Lower lobe of right lung (tissue), 2 donors: ENCODE results near the gene MBNL1. TPM values are rescaled to one million over a fixed set of nuclear protein-coding genes. Genes with fewer than 3 reads are reported as not detected.

Experiments used
- ATAC-seq, 2 donors: fragments of 200-7000 bp; cut with Tn5 transposase; one replicate each; pipeline ENCODE4 v1.9.1; 2020 to 2022; ENCODE audit warnings: mild to moderate bottlenecking in 2 of 2, moderate library complexity in 2 of 2
- DNase-seq: peaks from one replicate; pipeline ENCODE4 v3.0.0-alpha.2; 2020
- H3K27ac ChIP-seq: fragments of 200-600 bp; one replicate; pipeline ENCODE4 v1.8.0; 2022
- H3K27me3 ChIP-seq: fragments of 200-600 bp; one replicate; pipeline ENCODE4 v1.8.0; 2022; ENCODE audit warnings: low read depth
- H3K36me3 ChIP-seq: fragments of 200-600 bp; one replicate; pipeline ENCODE4 v1.8.0; 2022; ENCODE audit warnings: mild to moderate bottlenecking
- H3K4me1 ChIP-seq: fragments of 200-600 bp; one replicate; pipeline ENCODE4 v1.8.0; 2022
- H3K4me3 ChIP-seq: fragments of 200-600 bp; one replicate; pipeline ENCODE4 v1.8.0; 2022; ENCODE audit warnings: mild to moderate bottlenecking
- H3K9me3 ChIP-seq: fragments of 200-600 bp; one replicate; pipeline ENCODE4 v1.8.0; 2022
- intact Hi-C: fragments of 100-400 bp; cut with DNase I; formaldehyde crosslinking; loops from one replicate; pipeline ENCODE4 v1.11.0; 2022
- total RNA-seq: library from RNA; stranded (reverse); fragmentation: NEBNext Ultra II Directional; extraction: Animal tissue kit (Norgen Biotek cat#: 25700); gene quantifications from one replicate; pipeline ENCODE4 v1.2.1, GENCODE V29; 2021
- TF ChIP-seq, protein P1 (sequence below): fragments of 200-600 bp; IDR thresholded peaks from one replicate; pipeline ENCODE4 v1.8.0; 2022; ENCODE audit warnings: antibody characterized with exemption, mild to moderate bottlenecking
- donor health status: DM: no; HTN: yes; CAD: no; lungs with severe emphysema.

The MBNL1 gene
- total RNA-seq, 1 donor from 2014 or later = 235 TPM

DNA sequence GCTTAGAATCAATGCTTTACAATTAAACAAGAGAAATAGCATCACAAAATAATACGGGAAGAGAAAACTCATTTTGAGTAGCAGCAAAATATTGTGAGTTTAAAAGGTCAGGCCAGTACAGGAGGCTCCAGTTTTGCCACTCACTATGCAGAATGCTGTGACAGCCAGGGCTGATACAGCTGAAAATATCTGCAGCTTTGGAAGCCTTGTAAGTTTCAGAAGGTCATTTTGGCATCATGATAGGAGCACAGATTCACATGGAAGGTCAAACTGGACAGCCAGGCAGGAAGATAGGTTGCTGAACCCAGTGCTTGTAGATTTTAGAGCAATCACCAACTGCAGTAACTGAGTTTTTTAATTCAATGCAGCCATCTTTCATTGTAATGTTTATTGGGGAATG is 14.1 kb downstream of the MBNL1 start:
- no peak for DNase-seq
- no peaks in the 10 kb centered on the region for H3K36me3 ChIP-seq
- no peak for ATAC-seq
- peaks cover 87% of the 10 kb centered on the region for H3K4me1 ChIP-seq
- TF ChIP-seq, protein P1, sequence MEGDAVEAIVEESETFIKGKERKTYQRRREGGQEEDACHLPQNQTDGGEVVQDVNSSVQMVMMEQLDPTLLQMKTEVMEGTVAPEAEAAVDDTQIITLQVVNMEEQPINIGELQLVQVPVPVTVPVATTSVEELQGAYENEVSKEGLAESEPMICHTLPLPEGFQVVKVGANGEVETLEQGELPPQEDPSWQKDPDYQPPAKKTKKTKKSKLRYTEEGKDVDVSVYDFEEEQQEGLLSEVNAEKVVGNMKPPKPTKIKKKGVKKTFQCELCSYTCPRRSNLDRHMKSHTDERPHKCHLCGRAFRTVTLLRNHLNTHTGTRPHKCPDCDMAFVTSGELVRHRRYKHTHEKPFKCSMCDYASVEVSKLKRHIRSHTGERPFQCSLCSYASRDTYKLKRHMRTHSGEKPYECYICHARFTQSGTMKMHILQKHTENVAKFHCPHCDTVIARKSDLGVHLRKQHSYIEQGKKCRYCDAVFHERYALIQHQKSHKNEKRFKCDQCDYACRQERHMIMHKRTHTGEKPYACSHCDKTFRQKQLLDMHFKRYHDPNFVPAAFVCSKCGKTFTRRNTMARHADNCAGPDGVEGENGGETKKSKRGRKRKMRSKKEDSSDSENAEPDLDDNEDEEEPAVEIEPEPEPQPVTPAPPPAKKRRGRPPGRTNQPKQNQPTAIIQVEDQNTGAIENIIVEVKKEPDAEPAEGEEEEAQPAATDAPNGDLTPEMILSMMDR = no peak
- no peaks in the 10 kb centered on the region for H3K9me3 ChIP-seq
- H3K4me3 ChIP-seq = no peak overlapping the region
- H3K27me3 ChIP-seq = no peaks in the 10 kb centered on the region
- intact Hi-C loops = no loop called here
- H3K27ac ChIP-seq = peak overlapping the region; percentile 9

GRCh38 chr3:152283492-152284381 is 15.0 kb downstream of the MBNL1 start:
- TF ChIP-seq, protein P1 = no peak
- intact Hi-C loops = no loop called here
- ATAC-seq = peak in 1 of 2 donors; percentile 43
- Histone ChIP-seq H3K36me3 (no peaks in the 10 kb centered on the region), H3K4me1 (peaks cover 87% of the 10 kb centered on the region), H3K27me3 (no peaks in the 10 kb centered on the region), H3K9me3 (no peaks in the 10 kb centered on the region), H3K27ac (peak overlapping the region; percentile 9), H3K4me3 (no peak overlapping the region)
- no peak for DNase-seq

DNA sequence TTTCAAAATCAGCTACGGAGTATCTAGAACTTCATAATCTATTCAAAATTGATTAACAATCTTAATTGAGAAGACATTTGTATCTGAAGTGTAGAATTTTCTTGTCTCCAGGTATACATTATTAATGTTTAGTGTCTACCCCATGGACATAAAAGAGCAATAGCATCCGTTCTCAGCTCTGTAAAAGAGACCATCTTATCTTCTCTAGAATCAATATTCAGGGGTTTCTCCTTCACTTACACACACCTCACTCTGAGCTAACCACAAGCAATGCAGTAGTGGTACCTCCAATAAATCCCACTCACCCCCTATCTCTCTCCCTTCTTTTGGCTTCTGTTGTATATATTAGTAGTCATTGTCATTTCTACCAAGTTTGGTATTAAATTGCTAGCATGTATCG is 16.2 kb downstream of the MBNL1 start:
- Histone ChIP-seq H3K36me3 (no peaks in the 10 kb centered on the region), H3K4me1 (peaks cover 81% of the 10 kb centered on the region), H3K27ac (no peak overlapping the region), H3K4me3 (peak overlapping the region; percentile 1), H3K27me3 (no peaks in the 10 kb centered on the region), H3K9me3 (no peaks in the 10 kb centered on the region)
- ATAC-seq = no peak
- TF ChIP-seq, protein P1 = no peak
- intact Hi-C loops = no loop called here
- DNase-seq = no peak

- H3K4me1 ChIP-seq = peaks cover 81% of the 10 kb centered on the region
- intact Hi-C loops = no loop called here
Measured at GRCh38 chr3:152285509-152285908, 16.8 kb downstream of the MBNL1 start.

GRCh38 chr3:152287898-152288576 is 19.3 kb downstream of the MBNL1 start:
- Histone ChIP-seq H3K36me3 (peaks cover 3% of the 10 kb centered on the region), H3K27me3 (no peaks in the 10 kb centered on the region), H3K9me3 (no peaks in the 10 kb centered on the region), H3K4me1 (peaks cover 81% of the 10 kb centered on the region), H3K27ac (no peak overlapping the region), H3K4me3 (no peak overlapping the region)
- DNase-seq (no peak), ATAC-seq (no peak)
- TF ChIP-seq, protein P1 = no peak
- intact Hi-C loops = no loop called here

More at GRCh38 chr3:152285509-152285908, 16.8 kb downstream of the MBNL1 start:
- DNase-seq (no peak), ATAC-seq (no peak)
- Histone ChIP-seq H3K27ac (no peak overlapping the region), H3K4me3 (no peak overlapping the region), H3K36me3 (no peaks in the 10 kb centered on the region), H3K9me3 (no peaks in the 10 kb centered on the region), H3K27me3 (no peaks in the 10 kb centered on the region)
- TF ChIP-seq, protein P1 = no peak
